IMR-90 (cell line): ENCODE results near the gene CDC14A. TPM values are rescaled to one million over a fixed set of nuclear protein-coding genes. Genes with fewer than 3 reads are reported as not detected.

Experiments
- ATAC-seq: fragments of 200-7000 bp; cut with Tn5 transposase; 2 replicates; pipeline ENCODE4 v1.9.1; 2020; ENCODE audit warnings: low read depth, mild to moderate bottlenecking, moderate library complexity
- BruUV-seq: library from RNA; stranded (reverse); fragments of 400-500 nt; replicated peaks from 2 replicates; lab custom pipeline; 2021; lab: Mats Ljungman, UMichigan
- CTCF ChIA-PET: fragments of 300-600 bp; formaldehyde crosslinking; extraction: SDS; loops from one replicate; lab custom pipeline; 2021; ENCODE audit warnings: antibody characterized with exemption; lab: Yijun Ruan, JAX
- POLR2A ChIA-PET: fragments of 300-600 bp; sonication (Branson Sonifier 250); formaldehyde crosslinking; loops from one replicate; lab custom pipeline; 2022; ENCODE audit warnings: antibody characterized with exemption; ENCODE audit not compliant: unreplicated experiment; lab: Charles Lee
- DNase-seq: peaks from one replicate; pipeline ENCODE4 v3.0.0; 2013
- H2AFZ ChIP-seq: replicated peaks from 2 replicates; pipeline ENCODE3; 2013; ENCODE audit warnings: low read length, mild to moderate bottlenecking; ENCODE audit not compliant: poor library complexity
- H2AK5ac ChIP-seq: 2 replicates; pipeline ENCODE4 v1.6.1; 2013; ENCODE audit warnings: low read depth, low read length, inconsistent platforms
- H2AK9ac ChIP-seq: replicated peaks from 2 replicates; pipeline ENCODE3; 2013; ENCODE audit warnings: mild to moderate bottlenecking, low read depth, low read length, moderate library complexity; ENCODE audit not compliant: poor library complexity
- H2BK120ac ChIP-seq: 2 replicates; pipeline ENCODE4 v1.6.1; 2013; ENCODE audit warnings: low read depth, low read length, inconsistent platforms
- H2BK15ac ChIP-seq: 3 replicates; pipeline ENCODE4 v1.6.1; 2013; ENCODE audit warnings: low read depth, low read length, inconsistent platforms
- H2BK20ac ChIP-seq: 2 replicates; pipeline ENCODE4 v1.6.1; 2013; ENCODE audit warnings: low read depth, mild to moderate bottlenecking, inconsistent platforms, low read length, moderate library complexity
- H2BK5ac ChIP-seq: 2 replicates; pipeline ENCODE4 v1.6.1; 2013; ENCODE audit warnings: mild to moderate bottlenecking, low read depth, low read length, inconsistent platforms; ENCODE audit not compliant: poor library complexity, severe bottlenecking
- H3K14ac ChIP-seq: replicated peaks from 2 replicates; pipeline ENCODE4 v1.6.1; 2013; ENCODE audit warnings: low read depth, low read length, inconsistent platforms
- H3K18ac ChIP-seq: 2 replicates; pipeline ENCODE4 v1.6.1; 2013; ENCODE audit warnings: low read depth, low read length, control low read depth
- H3K23ac ChIP-seq: 2 replicates; pipeline ENCODE4 v1.6.1; 2013; ENCODE audit warnings: low read depth, low read length, inconsistent platforms
- H3K27ac ChIP-seq: 2 replicates; pipeline ENCODE4 v1.5.1; 2013; ENCODE audit warnings: mild to moderate bottlenecking, control low read depth, low read length; ENCODE audit not compliant: insufficient read depth
- H3K27me3 ChIP-seq: 2 replicates; pipeline ENCODE4 v1.6.1; 2013; ENCODE audit warnings: low read length; ENCODE audit not compliant: control insufficient read depth, insufficient read depth
- H3K36me3 ChIP-seq: 2 replicates; pipeline ENCODE4 v1.6.1; 2013; ENCODE audit warnings: low read length, mixed read lengths; ENCODE audit not compliant: control insufficient read depth, insufficient read depth
- H3K4ac ChIP-seq: 2 replicates; pipeline ENCODE4 v1.6.1; 2013; ENCODE audit warnings: low read depth, low read length, inconsistent platforms
- H3K4me1 ChIP-seq: 2 replicates; pipeline ENCODE4 v1.6.1; 2013; ENCODE audit warnings: low read length, mixed read lengths; ENCODE audit not compliant: control insufficient read depth, insufficient read depth
- H3K4me2 ChIP-seq: 2 replicates; pipeline ENCODE4 v1.6.1; 2013; ENCODE audit warnings: low read depth, mild to moderate bottlenecking, control low read depth, low read length, moderate library complexity
- H3K4me3 ChIP-seq: 2 replicates; pipeline ENCODE4 v1.5.1; 2013; ENCODE audit warnings: low read depth, mild to moderate bottlenecking, control low read depth, low read length, moderate library complexity; ENCODE audit not compliant: insufficient read depth
- H3K56ac ChIP-seq: 2 replicates; pipeline ENCODE4 v1.6.1; 2013; ENCODE audit warnings: low read length, inconsistent platforms; ENCODE audit not compliant: insufficient read depth; ENCODE audit errors: extremely low read depth
- H3K79me1 ChIP-seq, 2 experiments: 2 replicates each; pipeline ENCODE4 v1.6.1; 2013; ENCODE audit warnings: low read length in 2 of 2, inconsistent platforms in 1 of 2, low read depth in 1 of 2
- H3K9ac ChIP-seq: 2 replicates; pipeline ENCODE4 v1.6.1; 2013; ENCODE audit warnings: low read depth, low read length, control low read depth
- H3K9me1 ChIP-seq: 2 replicates; pipeline ENCODE4 v1.6.1; 2013; ENCODE audit warnings: low read length, inconsistent platforms; ENCODE audit not compliant: insufficient read depth
- H3K9me3 ChIP-seq: 2 replicates; pipeline ENCODE4 v1.6.1; 2013; ENCODE audit warnings: low read length; ENCODE audit not compliant: control insufficient read depth, insufficient read depth
- H4K20me1 ChIP-seq: 2 replicates; pipeline ENCODE4 v1.6.1; 2013; ENCODE audit warnings: low read length, inconsistent platforms; ENCODE audit not compliant: insufficient read depth
- H4K5ac ChIP-seq: 2 replicates; pipeline ENCODE4 v1.6.1; 2013; ENCODE audit warnings: mild to moderate bottlenecking, low read depth, low read length, control low read depth
- H4K8ac ChIP-seq, 2 experiments: 2 replicates each; pipeline ENCODE4 v1.6.1; 2013; ENCODE audit warnings: low read depth in 2 of 2, low read length in 2 of 2, control low read depth in 1 of 2, inconsistent platforms in 1 of 2
- H4K91ac ChIP-seq: 2 replicates; pipeline ENCODE4 v1.6.1; 2013; ENCODE audit warnings: low read depth, low read length, inconsistent platforms; ENCODE audit not compliant: insufficient read depth
- BHLHE40 ChIP-seq: fragments of 150-350 bp; IDR thresholded peaks from 2 replicates; pipeline ENCODE4 v1.6.1; 2016; ENCODE audit warnings: mild to moderate bottlenecking, low read depth, low read length
- CEBPB ChIP-seq: IDR thresholded peaks from 2 replicates; pipeline ENCODE4 v1.6.1; 2012; ENCODE audit warnings: low read depth, low read length, improper control_type of control experiment
- CHD1 ChIP-seq: IDR thresholded peaks from 2 replicates; pipeline ENCODE4 v1.6.1; 2012; ENCODE audit warnings: low read depth, low read length, improper control_type of control experiment
- CTCF ChIP-seq: conservative IDR thresholded peaks from 2 replicates; pipeline ENCODE4 v1.5.1; 2012; ENCODE audit warnings: mild to moderate bottlenecking, low read depth, low read length, improper control_type of control experiment
- ELK1 ChIP-seq: fragments of 150-350 bp; IDR thresholded peaks from 2 replicates; pipeline ENCODE4 v1.6.1; 2016; ENCODE audit warnings: low read depth, mild to moderate bottlenecking, low read length, moderate library complexity, borderline replicate concordance
- FOS ChIP-seq: fragments of 150-350 bp; IDR thresholded peaks from 2 replicates; pipeline ENCODE4 v1.6.1; 2016; ENCODE audit warnings: low read depth, low read length
- MAFK ChIP-seq: IDR thresholded peaks from 2 replicates; pipeline ENCODE4 v1.6.1; 2012; ENCODE audit warnings: low read depth, low read length, improper control_type of control experiment
- MAZ ChIP-seq: IDR thresholded peaks from 2 replicates; pipeline ENCODE4 v1.6.1; 2012; ENCODE audit warnings: low read depth, mild to moderate bottlenecking, low read length, improper control_type of control experiment, moderate library complexity, borderline replicate concordance
- MXI1 ChIP-seq: IDR thresholded peaks from 2 replicates; pipeline ENCODE4 v1.6.1; 2012; ENCODE audit warnings: low read depth, mild to moderate bottlenecking, low read length, moderate library complexity, borderline replicate concordance
- NFE2L2 ChIP-seq: fragments of 150-350 bp; IDR thresholded peaks from 2 replicates; pipeline ENCODE4 v1.6.1; 2016; ENCODE audit warnings: low read depth, mild to moderate bottlenecking, low read length
- POLR2A ChIP-seq: IDR thresholded peaks from 2 replicates; pipeline ENCODE4 v1.6.1; 2012; ENCODE audit warnings: mild to moderate bottlenecking, low read depth, low read length
- RAD21 ChIP-seq: IDR thresholded peaks from 2 replicates; pipeline ENCODE4 v1.6.1; 2012; ENCODE audit warnings: low read length, improper control_type of control experiment
- RCOR1 ChIP-seq: IDR thresholded peaks from 2 replicates; pipeline ENCODE4 v1.6.1; 2012; ENCODE audit warnings: mild to moderate bottlenecking, low read length, improper control_type of control experiment; ENCODE audit not compliant: insufficient replicate concordance
- RFX5 ChIP-seq: IDR thresholded peaks from 2 replicates; pipeline ENCODE4 v1.8.0; 2012; ENCODE audit warnings: low read depth, mild to moderate bottlenecking, low read length, moderate library complexity
- SMC3 ChIP-seq: fragments of 150-350 bp; IDR thresholded peaks from 2 replicates; pipeline ENCODE4 v1.6.1; 2016; ENCODE audit warnings: low read depth, mild to moderate bottlenecking, antibody characterized with exemption, low read length, moderate library complexity
- USF2 ChIP-seq: fragments of 150-350 bp; IDR thresholded peaks from 2 replicates; pipeline ENCODE4 v1.6.1; 2017; ENCODE audit warnings: mild to moderate bottlenecking, antibody characterized with exemption, low read length, low read depth
- WGBS, 2 experiments: methylation state at CpG; one replicate each; pipeline versions ENCODE4 v1.1.5 to v1.1.7; 2013; ENCODE audit warnings: missing lambda C conversion rate in 2 of 2; ENCODE audit not compliant: insufficient read length in 1 of 2; ENCODE audit errors: extremely low coverage in 2 of 2; 5-methylcytosine and 5-hydroxymethylcytosine counted together
- dilution Hi-C: fragments of 300-500 bp; cut with HindIII; formaldehyde crosslinking; loops from one replicate; pipeline ENCODE4 v1.14.3; 2018; ENCODE audit warnings: low sequenced_read_pairs; ENCODE audit not compliant: unreplicated experiment
- in situ Hi-C: fragments of 300-500 bp; cut with MboI; formaldehyde crosslinking; loops from 3 replicates; pipeline ENCODE4 v1.14.3; 2019; ENCODE audit warnings: low sequenced_read_pairs, inconsistent platforms, mixed read lengths
- intact Hi-C: fragments of 100-400 bp; cut with micrococcal nuclease; formaldehyde crosslinking; loops from 2 replicates; pipeline ENCODE4 v1.10.0; 2022
- polyA plus RNA-seq, 3 experiments: library from polyadenylated mRNA; depleted of rRNA; stranded (reverse); fragments of >200 nt; gene quantifications; 2 replicates each; pipeline ENCODE4 v1.2.3, GENCODE V29; 2012; ENCODE audit warnings: low replicate concordance in 1 of 3
- total RNA-seq: library from RNA; depleted of rRNA; stranded (reverse); fragments of >200 nt; gene quantifications from 2 replicates; pipeline ENCODE4 v1.2.3, GENCODE V29; 2012

The CDC14A gene
- total and polyA plus RNA-seq, 2 of the 4 experiments (the other 2 are of a cell fraction) = 1.7 to 3.0 TPM

GRCh38 chr1:100395913-100396312, 43.6 kb downstream of the CDC14A start:
- ATAC-seq (no peak), DNase-seq (no peak)
- CTCF ChIA-PET = no interaction called here
- peaks cover 6% of the 10 kb centered on the region; the same call in 1 of the 2 replicates for H3K9me1 ChIP-seq
- POLR2A ChIA-PET = no interaction called here
- no peak overlapping the region for H3K27ac ChIP-seq
- H3K79me1 ChIP-seq = peaks cover 0 to 7% of the 10 kb centered on the region in 2 experiments; a peak in 2 of 4 replicates
- H2AFZ ChIP-seq = no peak overlapping the region
- intact Hi-C loops (no loop called here), in situ Hi-C loops (no loop called here), dilution Hi-C loops (no loop called here)
- H3K4ac ChIP-seq = no peak overlapping the region
- no peaks in the 10 kb centered on the region for H3K27me3 ChIP-seq
- no peak overlapping the region for H2BK15ac ChIP-seq
- WGBS, 2 experiments = 100% methylated on average over 1 of the region's 5 CpGs; no CpG with 5 or more reads in 1 of the 2 experiments
- H2BK120ac ChIP-seq = no peak overlapping the region
- BruUV-seq = no TSS peak
- no peaks in the 10 kb centered on the region for H3K36me3 ChIP-seq
- H3K4me1 ChIP-seq = peaks cover 4% of the 10 kb centered on the region
- no peak overlapping the region for H3K4me3 ChIP-seq
- H4K5ac ChIP-seq = no peak overlapping the region
- H3K14ac ChIP-seq = no peak overlapping the region
- H3K18ac ChIP-seq = no peak overlapping the region
- H2BK5ac ChIP-seq = no peak overlapping the region
- TF ChIP-seq MAFK = no peak
- no peak for TF ChIP-seq MAZ
- no peak for TF ChIP-seq POLR2A
- TF ChIP-seq USF2 = no peak
- no peak for TF ChIP-seq ELK1
- no peak for TF ChIP-seq RCOR1
- TF ChIP-seq CHD1 = no peak
- TF ChIP-seq FOS = no peak
- TF ChIP-seq SMC3 = no peak
- TF ChIP-seq NFE2L2 = no peak
- TF ChIP-seq RFX5 = no peak
- TF ChIP-seq CTCF = no peak
- TF ChIP-seq MXI1 = no peak
- no peak for TF ChIP-seq BHLHE40
- no peak for TF ChIP-seq RAD21
- no peak for TF ChIP-seq CEBPB
- no peak overlapping the region for H4K91ac ChIP-seq
- no peak overlapping the region for H2BK20ac ChIP-seq
- H2AK9ac ChIP-seq = no peak overlapping the region
- H3K9ac ChIP-seq = no peak overlapping the region
- H3K23ac ChIP-seq = no peak overlapping the region
- no peak overlapping the region for H3K4me2 ChIP-seq
- H2AK5ac ChIP-seq = no peak overlapping the region
- no peak overlapping the region for H3K56ac ChIP-seq
- no peak overlapping the region for H4K8ac ChIP-seq
- H4K20me1 ChIP-seq = no peaks in the 10 kb centered on the region
- no peaks in the 10 kb centered on the region for H3K9me3 ChIP-seq
